Measurements from ENCODE around the gene RBM8A.

- TF ChIP-seq REST (IDR thresholded peaks at IDR 0.05; ENCODE audit: low read depth): no peak
- no peak for TF ChIP-seq YY1 (IDR thresholded peaks at IDR 0.05; ENCODE audit: low read depth)
- no peak for TF ChIP-seq ZBTB7A (IDR thresholded peaks at IDR 0.05; ENCODE audit: low read depth)
- TF ChIP-seq RAD21 (IDR thresholded peaks at IDR 0.05; ENCODE audit: low read depth): no peak
- TF ChIP-seq CREB1 (IDR thresholded peaks at IDR 0.05; ENCODE audit: low read depth): no peak
- TF ChIP-seq TEAD4 (IDR thresholded peaks at IDR 0.05): no peak
- TF ChIP-seq NFIC (IDR thresholded peaks at IDR 0.05): no peak
Observed at GRCh38 chr1:145953861-145954260, 26.6 kb upstream of the RBM8A start.
